ENCODE data around the gene AKT1S1.

Gene AKT1S1

GRCh38 chr19:49853852-49854377 is 23.2 kb downstream of the AKT1S1 start:
- DNase-seq (ENCODE audit: low read depth) = no peak

DNA sequence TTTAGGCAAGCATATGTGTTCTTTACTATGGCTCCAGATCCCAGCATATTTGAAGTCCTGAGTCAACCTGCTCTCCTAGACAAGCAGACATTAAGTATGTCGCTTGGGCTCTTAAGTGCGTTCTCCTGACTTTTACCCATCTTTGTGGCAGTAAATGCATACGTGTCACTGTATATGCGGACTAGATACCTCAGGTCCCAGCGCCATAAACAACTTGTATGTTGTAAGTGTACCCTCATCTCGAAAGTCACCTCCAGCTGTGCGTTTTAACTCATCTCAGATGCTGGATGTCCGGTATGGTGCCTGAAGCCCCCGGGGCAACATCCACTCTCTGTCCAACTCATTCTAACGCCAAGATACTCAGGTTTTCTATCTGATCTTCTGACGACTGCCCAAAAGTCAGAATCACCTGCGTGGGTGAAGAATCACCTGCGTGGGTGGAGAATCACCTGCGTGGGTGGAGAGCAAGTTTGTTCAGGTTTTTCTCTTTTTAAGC is 24.5 kb downstream of the AKT1S1 start:
- DNase-seq (ENCODE audit: low read depth) = no peak

- DNase-seq (ENCODE audit: low read depth) = no peak
Measured at GRCh38 chr19:49851456-49852259, 25.5 kb downstream of the AKT1S1 start.

- DNase-seq (ENCODE audit: low read depth) = peak; percentile 78
Measured at GRCh38 chr19:49850487-49851342, 26.4 kb downstream of the AKT1S1 start, which contains the start of gene PTOV1. PTOV1 (plus strand) TSS chr19:49851159.

DNA sequence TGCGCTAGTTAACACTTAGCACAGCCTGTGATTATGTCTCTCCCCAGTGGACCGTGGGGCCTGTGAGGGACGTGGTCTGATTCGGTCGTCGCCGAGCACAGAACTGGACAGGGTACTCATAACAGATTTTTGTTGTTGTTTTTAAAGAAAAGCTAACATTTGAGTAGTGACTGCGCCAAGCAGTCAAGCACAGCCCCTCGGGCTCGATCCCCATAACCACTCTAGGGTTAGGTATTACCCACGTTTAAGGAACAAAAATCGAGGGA is 27.0 kb downstream of the AKT1S1 start:
- DNase-seq (ENCODE audit: low read depth) = no peak

DNA sequence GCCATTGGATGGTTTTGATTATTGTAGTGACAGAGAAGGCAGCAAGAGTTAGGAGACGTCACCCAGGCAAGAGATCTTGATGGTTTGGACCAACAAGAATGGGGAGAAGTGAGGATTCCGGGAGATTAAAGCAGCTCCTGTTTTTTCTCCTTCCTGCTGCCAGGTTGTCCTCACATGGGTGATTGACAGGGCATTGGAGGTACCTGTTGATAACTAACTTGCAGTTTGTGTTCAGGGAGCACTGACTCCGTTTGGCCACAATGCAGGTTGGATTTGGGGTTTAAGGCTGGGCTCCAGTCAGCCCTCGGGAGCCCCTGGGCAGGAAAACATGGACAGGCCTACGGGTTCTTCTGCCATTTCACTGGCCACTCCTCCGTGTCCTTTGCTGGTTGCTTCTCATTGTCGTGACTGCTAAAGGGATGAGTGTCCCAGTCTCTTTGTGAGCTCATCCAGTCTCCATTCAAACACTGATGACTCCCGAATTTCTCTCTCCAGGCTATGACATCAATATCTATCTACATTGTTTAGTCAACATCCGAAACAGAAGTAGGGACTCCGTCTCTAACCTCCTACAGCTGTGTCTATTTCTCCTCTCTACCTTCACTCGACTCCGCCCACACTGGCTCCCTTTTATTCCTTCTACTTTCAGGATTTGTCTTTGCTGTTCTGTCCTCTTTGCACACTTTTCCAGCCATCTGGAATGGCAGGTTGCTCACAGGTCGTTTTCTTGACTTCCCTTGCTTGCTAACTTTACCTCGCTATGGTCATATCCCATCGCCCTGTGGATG is 27.5 kb downstream of the AKT1S1 start:
- no peak for DNase-seq (ENCODE audit: low read depth)

DNA sequence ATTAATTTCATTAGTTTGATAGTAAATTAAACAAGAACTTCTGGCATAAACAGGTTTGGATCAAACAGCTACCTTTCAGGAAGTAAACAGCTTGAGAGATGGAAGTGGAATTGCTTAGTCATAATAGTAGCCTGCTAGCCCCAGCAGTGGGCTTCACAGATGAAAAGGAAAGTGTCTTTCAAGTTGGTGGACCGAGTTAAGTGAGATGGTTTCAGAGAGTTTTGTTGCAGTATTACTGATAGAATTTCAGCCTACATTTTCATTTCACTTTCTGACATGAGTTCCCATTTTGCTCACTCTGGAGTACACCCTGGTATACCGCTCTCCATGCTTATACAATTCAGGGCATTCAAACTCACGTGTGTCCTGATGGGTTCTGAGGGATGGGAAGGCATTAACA is 28.2 kb downstream of the AKT1S1 start:
- DNase-seq (ENCODE audit: low read depth) = no peak

- DNase-seq (ENCODE audit: low read depth) = peak; percentile 71
Measured at GRCh38 chr19:49847731-49848696, 29.1 kb downstream of the AKT1S1 start.

DNA sequence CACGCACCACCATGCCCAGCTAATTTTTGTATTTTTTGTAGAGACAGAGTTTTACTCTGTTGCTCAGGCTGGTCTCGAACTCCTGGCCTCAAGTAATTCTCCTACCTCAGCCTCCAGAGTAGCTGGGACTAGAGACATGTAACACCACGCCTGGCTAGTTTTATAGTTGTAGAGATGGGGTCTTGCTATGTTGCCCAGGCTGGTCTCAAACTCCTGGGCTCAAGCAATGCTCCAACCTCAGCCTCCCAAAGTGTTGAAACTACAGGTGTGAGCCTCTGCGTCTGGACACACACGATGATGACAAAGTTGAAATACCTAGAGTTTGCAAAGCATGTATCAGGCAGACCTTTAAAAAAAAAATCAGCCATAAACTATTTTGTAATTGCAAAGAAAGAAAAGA is 30.7 kb downstream of the AKT1S1 start:
- no peak for DNase-seq (ENCODE audit: low read depth)

- DNase-seq (ENCODE audit: low read depth) = no peak
Measured at GRCh38 chr19:49845414-49845813, 31.7 kb downstream of the AKT1S1 start.

GRCh38 chr19:49844138-49845095 is 32.7 kb downstream of the AKT1S1 start:
- DNase-seq (ENCODE audit: low read depth) = no peak

- DNase-seq (ENCODE audit: low read depth) = no peak
Measured at GRCh38 chr19:49843265-49843664, 33.9 kb downstream of the AKT1S1 start.

GRCh38 chr19:49840736-49841249 is 36.4 kb downstream of the AKT1S1 start:
- DNase-seq (ENCODE audit: low read depth) = no peak

DNA sequence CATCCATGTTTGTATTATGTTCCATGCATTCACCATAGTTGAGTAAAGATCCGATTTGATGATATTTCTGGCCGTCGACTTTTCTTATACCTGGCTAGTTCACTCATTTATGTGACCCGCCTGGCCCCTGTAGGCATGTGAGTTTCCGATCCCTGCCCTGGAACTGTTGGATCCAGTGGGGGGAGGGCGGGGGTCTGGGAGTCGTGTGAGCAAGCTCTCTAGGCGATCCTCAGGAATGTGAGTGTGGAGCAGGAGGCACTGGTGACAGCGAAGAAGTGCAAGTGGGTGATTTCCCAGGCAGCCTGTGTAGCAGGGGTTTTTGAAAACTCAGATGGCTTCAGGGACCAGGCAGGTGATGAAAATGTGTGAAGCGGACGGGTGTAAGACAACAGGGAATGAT is 36.8 kb downstream of the AKT1S1 start:
- no peak for DNase-seq (ENCODE audit: low read depth)

DNA sequence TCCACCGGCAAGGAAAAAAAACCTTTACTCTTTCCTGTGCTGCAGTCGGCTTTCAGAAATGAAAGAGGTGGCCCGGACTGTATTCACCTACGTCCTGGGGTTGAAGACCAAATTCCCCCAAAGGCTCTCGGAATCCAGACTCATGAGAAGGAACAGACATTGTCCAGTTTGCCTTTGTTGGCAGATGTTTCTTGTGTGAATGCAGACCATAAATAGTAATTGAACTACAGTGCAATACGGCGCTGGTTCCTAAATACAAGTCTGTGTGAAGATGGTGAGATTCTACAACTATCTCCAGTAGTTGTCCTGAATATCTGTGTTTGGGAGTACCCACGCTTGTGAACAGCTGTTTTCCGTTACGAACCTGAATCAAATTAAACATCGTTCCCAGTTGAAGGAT is 37.4 kb downstream of the AKT1S1 start:
- DNase-seq (ENCODE audit: low read depth) = no peak

DNA sequence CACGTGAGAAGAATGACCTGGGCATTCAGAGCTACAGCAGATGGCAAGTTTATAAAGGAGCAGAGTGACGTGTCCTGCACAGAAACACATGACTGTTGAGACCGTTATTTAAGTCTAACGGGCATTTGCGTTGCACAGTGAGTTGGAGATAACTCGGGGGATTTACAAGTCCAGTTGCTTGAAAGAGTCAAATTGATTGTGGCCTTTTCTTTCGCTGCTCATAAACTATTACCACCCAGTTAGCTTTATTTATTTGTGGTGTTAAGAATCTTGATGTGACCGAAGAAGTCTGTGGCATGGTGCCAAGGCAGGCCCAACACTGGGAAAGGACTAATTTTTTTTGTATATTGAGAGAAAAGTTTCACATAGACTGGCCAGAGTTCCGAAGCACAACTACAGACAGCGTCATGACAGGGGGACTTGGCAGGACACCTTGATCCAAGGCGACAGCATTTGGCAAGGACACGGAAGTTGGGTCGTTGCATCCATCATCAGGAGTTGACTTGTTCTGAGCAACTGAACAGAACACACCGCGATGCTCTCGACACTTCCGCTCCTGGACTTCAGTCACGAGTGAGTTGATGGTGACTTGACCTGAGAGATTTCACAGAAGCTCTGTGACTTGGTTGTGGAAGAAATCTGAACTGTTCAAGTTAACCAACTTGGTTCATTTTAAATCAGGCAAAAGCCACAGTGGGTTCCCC is 38.1 kb downstream of the AKT1S1 start:
- no peak for DNase-seq (ENCODE audit: low read depth)

- DNase-seq (ENCODE audit: low read depth) = no peak
Measured at GRCh38 chr19:49837425-49837824, 39.7 kb downstream of the AKT1S1 start.

- no peak for DNase-seq (ENCODE audit: low read depth)
Measured at GRCh38 chr19:49837009-49837310, 40.2 kb downstream of the AKT1S1 start.

All from stromal cell of bone marrow (primary cell).